CD4-positive, alpha-beta T cell treated with Interleukin-15 for 4 hours (primary cell): Measurements from ENCODE around the gene H6PD.
A peak's percentile ranks its signal among the peaks of the same experiment; 100 is the strongest.
"Not testable (repeated sequence)": the region's sequence is repeated elsewhere in the genome, so short reads cannot be mapped to it uniquely, and the experiment has no call there.

ENCODE experiments used
- DNase-seq: peaks from one replicate; pipeline ENCODE4 v3.0.0-alpha.2; 2020; ENCODE audit warnings: low spot score

The H6PD gene

GRCh38 chr1:9299571-9300541 is 65.3 kb downstream of the H6PD start:
- DNase-seq: not testable (repeated sequence)

- DNase-seq: no peak
Observed at GRCh38 chr1:9300573-9300972, 66.0 kb downstream of the H6PD start.

GRCh38 chr1:9302745-9303524 is 68.4 kb downstream of the H6PD start:
- no peak for DNase-seq

GRCh38 chr1:9303916-9304315 is 69.3 kb downstream of the H6PD start:
- DNase-seq: no peak

GRCh38 chr1:9305216-9305615 is 70.6 kb downstream of the H6PD start:
- no peak for DNase-seq

- DNase-seq: no peak
Observed at GRCh38 chr1:9306006-9306405, 71.4 kb downstream of the H6PD start.

- DNase-seq: no peak
Observed at GRCh38 chr1:9307303-9307702, 72.7 kb downstream of the H6PD start.

- DNase-seq: no peak
Observed at GRCh38 chr1:9308236-9308785, 73.7 kb downstream of the H6PD start.

- DNase-seq: no peak
Observed at GRCh38 chr1:9309080-9309479, 74.5 kb downstream of the H6PD start.

GRCh38 chr1:9309991-9310390 is 75.4 kb downstream of the H6PD start:
- DNase-seq: no peak

- DNase-seq: no peak
Observed at GRCh38 chr1:9311029-9311428, 76.5 kb downstream of the H6PD start.

GRCh38 chr1:9311479-9311878 is 76.9 kb downstream of the H6PD start:
- no peak for DNase-seq

GRCh38 chr1:9312168-9312720 is 77.7 kb downstream of the H6PD start:
- DNase-seq: no peak

- no peak for DNase-seq
Observed at GRCh38 chr1:9313576-9313975, 79.0 kb downstream of the H6PD start.

GRCh38 chr1:9314111-9314510 is 79.5 kb downstream of the H6PD start:
- DNase-seq: no peak

- no peak for DNase-seq
Observed at GRCh38 chr1:9314711-9315379, 80.3 kb downstream of the H6PD start.

- peak; percentile 5 for DNase-seq
Observed at GRCh38 chr1:9315411-9316079, 81.0 kb downstream of the H6PD start.

GRCh38 chr1:9316080-9316444 is 81.5 kb downstream of the H6PD start:
- no peak for DNase-seq

- no peak for DNase-seq
Observed at GRCh38 chr1:9316512-9316911, 81.9 kb downstream of the H6PD start.

GRCh38 chr1:9317072-9317471 is 82.5 kb downstream of the H6PD start:
- DNase-seq: no peak
